Brain microvascular endothelial cell (primary cell): ENCODE data around the gene SRPRA.

Experiments
- DNase-seq: peaks from one replicate; pipeline ENCODE4 v3.0.0-alpha.2; 2020
- H3K27ac ChIP-seq: fragments of 250-450 bp; sonication (Bioruptor Pico); 2 replicates; pipeline ENCODE4 v1.5.1; 2020; ENCODE audit warnings: mild to moderate bottlenecking, moderate library complexity
- H3K27me3 ChIP-seq: fragments of 250-450 bp; sonication (Bioruptor Pico); replicated peaks from 2 replicates; pipeline ENCODE4 v1.5.1; 2020; ENCODE audit warnings: mild to moderate bottlenecking
- H3K36me3 ChIP-seq: fragments of 250-450 bp; sonication (Bioruptor Pico); replicated peaks from 2 replicates; pipeline ENCODE4 v1.5.1; 2020; ENCODE audit warnings: mild to moderate bottlenecking
- H3K4me3 ChIP-seq: 2 replicates; pipeline ENCODE4 v1.5.1; 2011; ENCODE audit warnings: low read depth, mild to moderate bottlenecking, control low read depth, low read length, moderate library complexity
- CTCF ChIP-seq: IDR thresholded peaks from 2 replicates; pipeline ENCODE4 v1.5.1; 2011; ENCODE audit warnings: low read depth, mild to moderate bottlenecking, moderate library complexity, low read length, control low read depth, inconsistent platforms; ENCODE audit errors: missing control alignments
- in situ Hi-C: cut with HindIII; loops from 2 replicates; pipeline ENCODE4 v1.10.0; 2017; ENCODE audit warnings: low sequenced_read_pairs, low pct_ligation_motif_present

Gene SRPRA

GRCh38 chr11:126290887-126291286, 22.2 kb upstream of the SRPRA start:
- Histone ChIP-seq H3K36me3 (peaks cover 22% of the 10 kb centered on the region), H3K27me3 (no peaks in the 10 kb centered on the region), H3K27ac (no peak overlapping the region), H3K4me3 (no peak overlapping the region)
- TF ChIP-seq CTCF = no peak
- in situ Hi-C loops = no loop called here
- DNase-seq = no peak

- H3K36me3 ChIP-seq = peaks cover 12% of the 10 kb centered on the region
- no peak for TF ChIP-seq CTCF
- H3K27me3 ChIP-seq = no peaks in the 10 kb centered on the region
- no peak overlapping the region for H3K27ac ChIP-seq
- in situ Hi-C loops = no loop called here
- no peak overlapping the region for H3K4me3 ChIP-seq
- no peak for DNase-seq
Measured at GRCh38 chr11:126288237-126288636, 19.5 kb upstream of the SRPRA start.

- no peak for TF ChIP-seq CTCF
- DNase-seq = peak; percentile 98
- H3K27ac ChIP-seq = no peak overlapping the region
- no peaks in the 10 kb centered on the region for H3K36me3 ChIP-seq
- H3K4me3 ChIP-seq = no peak overlapping the region
- H3K27me3 ChIP-seq = no peaks in the 10 kb centered on the region
- in situ Hi-C loops = no loop called here
Measured at GRCh38 chr11:126284829-126285228, 16.1 kb upstream of the SRPRA start.

- in situ Hi-C loops = no loop called here
Measured at GRCh38 chr11:126282736-126283591, 14.3 kb upstream of the SRPRA start, which contains the start of gene TIRAP. TSS of gene TIRAP (plus strand) at chr11:126283093. CDS start at chr11:126290895, 7,802 bp downstream.

GRCh38 chr11:126282361-126282735, 13.7 kb upstream of the SRPRA start:
- peak; percentile 39 for DNase-seq
- Histone ChIP-seq H3K36me3 (peaks cover under 1% of the 10 kb centered on the region), H3K27me3 (no peaks in the 10 kb centered on the region), H3K4me3 (peak overlapping the region; percentile 70), H3K27ac (no peak overlapping the region)
- in situ Hi-C loops = no loop called here
- peak; percentile 13 for TF ChIP-seq CTCF

More at GRCh38 chr11:126282736-126283591, 14.3 kb upstream of the SRPRA start, which contains the start of gene TIRAP:
- Histone ChIP-seq H3K36me3 (no peaks in the 10 kb centered on the region), H3K27ac (peak within 1 kb of the TSS; percentile 22), H3K27me3 (no peaks in the 10 kb centered on the region), H3K4me3 (peak within 1 kb of the TSS; percentile 70)
- peak; percentile 1 for TF ChIP-seq CTCF
- peak; percentile 19 for DNase-seq
